ENCODE results near the gene S100A8.

Gene S100A8

GRCh38 chr1:153345187-153346076, 45.4 kb downstream of the S100A8 start:
- DNase-seq = peak; percentile 41

DNA sequence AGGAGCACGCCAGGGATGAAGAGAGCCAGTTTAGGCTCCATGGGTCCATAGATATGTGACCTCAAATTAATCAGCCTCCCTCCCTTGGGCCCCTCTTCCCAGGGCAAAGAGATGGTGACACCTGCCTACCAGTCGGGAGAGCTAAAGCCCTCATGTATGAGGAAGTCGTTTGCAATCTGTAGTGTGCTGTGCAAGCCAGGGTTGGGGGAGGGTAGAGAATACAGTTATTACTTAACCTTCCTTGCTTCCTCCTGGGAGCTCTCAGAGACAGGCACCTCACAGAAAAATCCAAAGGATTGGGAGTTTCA, 46.2 kb downstream of the S100A8 start:
- no peak for DNase-seq

DNA sequence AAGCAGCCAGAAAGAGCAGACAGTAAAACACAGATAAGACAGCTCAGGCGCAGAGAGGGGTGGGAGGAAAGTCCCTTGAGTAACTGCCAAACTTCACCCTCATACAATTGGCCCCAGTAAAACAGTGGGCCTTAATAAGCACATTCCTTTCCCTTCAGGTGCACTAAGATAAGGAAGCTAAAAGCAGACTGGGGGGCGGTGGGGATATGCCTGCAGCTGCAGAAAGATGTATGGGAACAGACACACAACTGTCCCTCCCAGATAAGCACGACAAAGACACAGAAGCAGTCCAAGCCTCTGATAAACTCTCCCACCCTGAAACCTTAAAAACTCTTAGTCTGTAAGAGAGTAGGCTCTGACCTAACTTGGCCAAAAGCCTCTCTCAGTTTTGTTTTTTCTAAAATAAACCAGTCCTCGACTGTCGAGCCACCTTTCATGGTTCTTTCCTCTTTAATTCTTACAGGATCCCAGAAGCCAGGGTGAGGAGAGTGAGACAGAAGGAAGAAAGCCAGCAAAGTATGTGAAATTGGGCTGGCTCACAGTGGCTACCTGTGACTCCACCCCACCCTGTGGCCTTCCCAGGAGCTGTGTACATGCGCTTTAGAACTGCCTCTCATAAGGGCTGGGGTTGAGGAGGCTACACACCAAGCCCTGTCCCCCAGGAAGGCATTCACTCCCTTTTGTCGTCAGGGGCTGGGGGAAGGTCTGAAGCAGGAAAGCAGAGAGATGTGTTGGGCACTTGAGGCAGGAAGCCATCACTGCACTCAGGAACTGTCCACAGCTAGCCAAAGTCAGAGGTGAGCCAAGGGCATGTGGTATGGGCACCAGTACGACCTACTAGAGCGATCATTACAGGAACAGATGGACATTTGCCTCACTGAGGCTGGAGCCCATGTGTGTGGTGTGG, 46.8 kb downstream of the S100A8 start:
- DNase-seq = no peak

GRCh38 chr1:153343040-153343681, 47.7 kb downstream of the S100A8 start:
- no peak for DNase-seq

DNA sequence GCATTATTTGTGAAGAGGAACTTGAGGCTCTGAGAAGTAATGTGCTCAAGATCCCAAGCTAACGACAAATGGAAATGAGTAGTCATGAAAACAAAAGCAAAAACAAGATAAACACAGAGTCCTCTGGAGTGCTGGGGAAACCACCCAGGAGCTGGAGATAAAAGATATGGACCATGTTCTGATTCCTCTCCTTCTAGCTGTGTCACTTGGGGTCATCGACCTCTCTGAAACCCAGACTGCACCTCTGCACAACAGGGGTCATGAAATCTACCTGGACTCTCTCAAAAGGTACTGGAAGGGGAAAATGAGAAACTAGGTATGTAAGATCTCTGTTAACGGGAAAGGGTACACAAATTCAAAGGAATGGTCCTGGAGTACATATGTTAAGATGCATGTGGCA, 48.7 kb downstream of the S100A8 start:
- DNase-seq = no peak

DNA sequence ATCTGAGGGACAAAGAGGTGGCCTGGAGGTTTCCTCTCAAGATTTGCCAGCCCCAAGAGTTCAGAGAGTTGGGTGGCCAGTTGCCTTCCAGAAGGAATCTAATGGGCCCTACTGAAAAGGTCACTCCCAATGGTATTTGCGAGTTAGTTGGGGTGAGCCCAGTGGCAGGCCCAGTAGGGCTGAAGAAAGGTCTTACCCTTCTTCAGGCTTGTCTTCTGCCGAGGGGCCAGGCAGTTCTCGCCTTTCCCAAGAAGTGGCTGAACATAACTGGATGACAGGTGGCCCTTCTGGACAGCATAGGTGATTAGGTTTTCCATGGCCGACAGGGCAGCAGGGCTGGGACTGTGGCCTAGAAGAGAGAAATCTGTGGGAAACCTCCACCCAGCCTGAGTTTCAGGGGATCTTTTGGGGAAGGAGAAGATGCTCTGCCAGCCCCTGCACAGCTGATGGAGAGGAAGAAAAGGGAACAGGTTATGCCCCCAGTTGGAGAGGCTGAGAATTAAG, 49.4 kb downstream of the S100A8 start:
- no peak for DNase-seq

- DNase-seq = no peak
Measured at GRCh38 chr1:153340356-153340755, 50.5 kb downstream of the S100A8 start.
